GM12878 (cell line): Measurements from ENCODE around the gene ACVR1. TPM values are rescaled to one million over a fixed set of nuclear protein-coding genes. Genes with fewer than 3 reads are reported as not detected.

ENCODE experiments used
- ATAC-seq: fragments of 200-7000 bp; cut with Tn5 transposase; 3 replicates; pipeline ENCODE4 v1.9.1; 2020; ENCODE audit warnings: mild to moderate bottlenecking, moderate library complexity
- BruUV-seq: library from RNA; stranded (reverse); fragments of 400-500 nt; replicated peaks from 2 replicates; lab custom pipeline; 2021; lab: Mats Ljungman, UMichigan
- CTCF ChIA-PET: fragments of 300-600 bp; sonication (Branson Sonifier 250); formaldehyde crosslinking; extraction: SDS; loops from one replicate; lab custom pipeline; 2021; ENCODE audit warnings: inconsistent platforms; lab: Yijun Ruan, JAX
- POLR2A ChIA-PET: fragments of 350-600 bp; formaldehyde crosslinking; extraction: SDS; loops from one replicate; lab custom pipeline; 2021; ENCODE audit warnings: inconsistent platforms; lab: Charles Lee
- RAD21 ChIA-PET: fragments of 300-600 bp; sonication (Branson Sonifier 250); formaldehyde crosslinking; loops from one replicate; lab custom pipeline; 2023; ENCODE audit warnings: antibody characterized with exemption; ENCODE audit not compliant: unreplicated experiment; lab: Charles Lee
- SMC1A ChIA-PET: fragments of 300-600 bp; sonication (Branson Sonifier 250); formaldehyde crosslinking; loops from one replicate; lab custom pipeline; 2023; ENCODE audit not compliant: unreplicated experiment, uncharacterized antibody; lab: Charles Lee
- DNase-seq: peaks from one replicate; pipeline ENCODE4 v3.0.0-alpha.2; 2011; ENCODE audit warnings: low read depth, low spot score
- FAIRE-seq: peaks from 3 replicates; lab custom pipeline; 2011; peaks lifted over from hg19 to GRCh38; lab: Jason Lieb, UNC
- H2AFZ ChIP-seq: 2 replicates; pipeline ENCODE4 v1.6.0; 2011; ENCODE audit warnings: low read depth, low read length, control low read depth; ENCODE audit not compliant: control insufficient read depth
- H3K27ac ChIP-seq: 2 replicates; pipeline ENCODE4 v1.5.1; 2011; ENCODE audit warnings: control low read depth; ENCODE audit not compliant: control insufficient read depth, insufficient read depth
- H3K27me3 ChIP-seq, 2 experiments: replicated peaks in 1 of 2; 2 replicates each; pipeline versions ENCODE4 v1.6.0 to v1.6.1; 2011; ENCODE audit warnings: low read length in 1 of 2; ENCODE audit not compliant: control insufficient read depth in 2 of 2, insufficient read depth in 2 of 2
- H3K36me3 ChIP-seq, 2 experiments: 2 replicates each; pipeline ENCODE4 v1.5.1; 2011; ENCODE audit warnings: low read length in 1 of 2; ENCODE audit not compliant: control insufficient read depth in 2 of 2, insufficient read depth in 2 of 2
- H3K4me1 ChIP-seq: 2 replicates; pipeline ENCODE4 v1.6.1; 2011; ENCODE audit warnings: mild to moderate bottlenecking, low read length, moderate library complexity, mixed read lengths; ENCODE audit not compliant: control insufficient read depth, insufficient read depth
- H3K4me2 ChIP-seq: 2 replicates; pipeline ENCODE4 v1.6.0; 2011; ENCODE audit warnings: control low read depth; ENCODE audit not compliant: control insufficient read depth, insufficient read depth
- H3K4me3 ChIP-seq: fragments of 200-600 bp; sonication (generic); 2 replicates; pipeline ENCODE4 v1.5.1; 2016
- H3K79me2 ChIP-seq: 2 replicates; pipeline ENCODE4 v1.6.0; 2011; ENCODE audit warnings: low read length; ENCODE audit not compliant: control insufficient read depth, insufficient read depth
- H3K9ac ChIP-seq: 2 replicates; pipeline ENCODE4 v1.8.0; 2011; ENCODE audit warnings: low read length, control low read depth, mixed read lengths; ENCODE audit not compliant: control insufficient read depth, insufficient read depth
- H3K9me3 ChIP-seq: replicated peaks from 3 replicates; pipeline ENCODE4 v1.5.1; 2011; ENCODE audit warnings: mild to moderate bottlenecking, low read length; ENCODE audit not compliant: control insufficient read depth, insufficient read depth
- H4K20me1 ChIP-seq: 2 replicates; pipeline ENCODE4 v1.6.0; 2011; ENCODE audit not compliant: control insufficient read depth, insufficient read depth
- BHLHE40 ChIP-seq, 2 experiments: fragments of 450-650 bp in 1 of 2; IDR thresholded peaks; 2 replicates each; pipeline ENCODE4 v1.6.1; 2011 to 2017; ENCODE audit warnings: low read depth in 2 of 2, borderline replicate concordance in 1 of 2, improper control_type of control experiment in 1 of 2, low read length in 1 of 2, mild to moderate bottlenecking in 1 of 2
- BRCA1 ChIP-seq: IDR thresholded peaks from 2 replicates; pipeline ENCODE4 v1.6.1; 2011; ENCODE audit warnings: low read depth, low read length, improper control_type of control experiment
- CBFB ChIP-seq: IDR thresholded peaks from 2 replicates; pipeline ENCODE4 v1.6.1; 2016; ENCODE audit warnings: antibody characterized with exemption, low read depth
- CTCF ChIP-seq, 3 experiments: IDR thresholded peaks in 2 of 3; conservative IDR thresholded peaks in 1 of 3; 2 replicates each; pipeline ENCODE4 v1.5.1; 2011; ENCODE audit warnings: low read depth in 3 of 3, low read length in 3 of 3, mild to moderate bottlenecking in 3 of 3, control low read depth in 2 of 3, moderate library complexity in 2 of 3, inconsistent platforms in 1 of 3, mixed read lengths in 1 of 3; ENCODE audit not compliant: control insufficient read depth in 2 of 3, insufficient read depth in 1 of 3; ENCODE audit errors: extremely low read depth in 1 of 3
- IKZF2 ChIP-seq, 2 experiments: fragments of 450-650 bp; IDR thresholded peaks; 2 replicates each; pipeline ENCODE4 v1.6.1; 2017; ENCODE audit warnings: mild to moderate bottlenecking in 2 of 2, moderate library complexity in 2 of 2
- KDM1A ChIP-seq: fragments of 200-600 bp; sonication (generic); IDR thresholded peaks from 2 replicates; pipeline ENCODE4 v1.6.1; 2016; ENCODE audit warnings: borderline replicate concordance
- MEF2A ChIP-seq: IDR thresholded peaks from 2 replicates; pipeline ENCODE4 v1.6.1; 2011; ENCODE audit warnings: low read depth, mild to moderate bottlenecking, low read length, moderate library complexity; ENCODE audit not compliant: insufficient read depth
- PML ChIP-seq: IDR thresholded peaks from 2 replicates; pipeline ENCODE4 v1.6.1; 2012; ENCODE audit warnings: low read length, inconsistent platforms
- STAT1 ChIP-seq: fragments of 450-650 bp; conservative IDR thresholded peaks from 2 replicates; pipeline ENCODE4 v1.6.1; 2014; ENCODE audit warnings: antibody characterized with exemption, mild to moderate bottlenecking
- TCF7 ChIP-seq: IDR thresholded peaks from 2 replicates; pipeline ENCODE4 v1.6.1; 2014; ENCODE audit warnings: antibody characterized with exemption, borderline replicate concordance
- USF2 ChIP-seq: IDR thresholded peaks from 2 replicates; pipeline ENCODE4 v1.6.1; 2011; ENCODE audit warnings: low read depth, low read length, improper control_type of control experiment, borderline replicate concordance
- ZNF217 ChIP-seq: fragments of 450-650 bp; IDR thresholded peaks from 2 replicates; pipeline ENCODE4 v1.6.1; 2017; ENCODE audit warnings: antibody characterized with exemption, mild to moderate bottlenecking
- WGBS: methylation state at CpG from one replicate; pipeline ENCODE4 v1.1.6; 2016; ENCODE audit warnings: low lambda C conversion rate; ENCODE audit not compliant: insufficient replicate concordance, insufficient coverage; ENCODE audit errors: missing lambda C conversion rate; 5-methylcytosine and 5-hydroxymethylcytosine counted together
- in situ Hi-C: fragments of 300-500 bp; cut with MboI; formaldehyde crosslinking; loops from 9 replicates; pipeline ENCODE4 v1.14.3; 2018; ENCODE audit warnings: mixed read lengths
- intact Hi-C: fragments of 100-400 bp; cut with micrococcal nuclease; formaldehyde crosslinking; loops from one replicate; pipeline ENCODE4 v1.14.2; 2022; ENCODE audit not compliant: unreplicated experiment
- polyA plus RNA-seq, 11 experiments: library from polyadenylated mRNA; depleted of rRNA in 4 of 11; unstranded in 6 of 11; stranded (reverse) in 5 of 11; fragments of >200 nt; fragmentation: Nextera tagmentation in 4 of 11; fragmentation: Illumina TruSeq in 1 of 11; extraction: Ambion mirVana in 4 of 11; extraction: Trizol in 1 of 11; gene quantifications; 1 replicate in 1 of 11; 2 replicates in 10 of 11; pipeline versions ENCODE4 v1.2.1 to v1.2.3, GENCODE V29; 2011 to 2016; ENCODE audit warnings: inconsistent platforms in 2 of 11, missing spikeins in 2 of 11, low read depth in 1 of 11
- total RNA-seq, 4 experiments: library from RNA; depleted of rRNA in 3 of 4; stranded (reverse); fragments of >200 nt in 3 of 4; fragmentation: Illumina TruSeq in 1 of 4; extraction: Trizol in 1 of 4; gene quantifications; 2 replicates each; pipeline versions ENCODE4 v1.2.1 to v1.2.3, GENCODE V29; 2013 to 2021

ACVR1 gene
- total and polyA plus RNA-seq, 10 of the 15 experiments (the other 5 are each of a cell fraction or from before 2014, with no cell fraction given) = 0.06 to 0.24 (median 0.14) TPM; not detected in 4

- TF ChIP-seq PML = no peak
- TF ChIP-seq CTCF (IDR thresholded peaks at IDR 0.05 in 2 of 3, conservative IDR thresholded peaks at IDR 0.05 in 1 of 3; ENCODE audit: control insufficient read depth in 2 of 3, extremely low read depth in 1 of 3, insufficient read depth in 1 of 3, low read depth in 3 of 3, low read length in 3 of 3) = no peak
- TF ChIP-seq, all 136 proteins: peak for 0
Observed at GRCh38 chr2:157911246-157911645, 35.1 kb upstream of the ACVR1 start (continued).

GRCh38 chr2:157905092-157905491 is 29.0 kb upstream of the ACVR1 start:
- no peaks in the 10 kb centered on the region for H3K36me3 ChIP-seq
- no peaks in the 10 kb centered on the region for H3K9me3 ChIP-seq
- H4K20me1 ChIP-seq = no peaks in the 10 kb centered on the region
- no peak overlapping the region for H3K4me2 ChIP-seq
- H3K27me3 ChIP-seq = no peaks in the 10 kb centered on the region
- H2AFZ ChIP-seq = no peak overlapping the region
- H3K79me2 ChIP-seq = no peaks in the 10 kb centered on the region
- H3K4me3 ChIP-seq = no peak overlapping the region
- TF ChIP-seq BHLHE40 (IDR thresholded peaks at IDR 0.05; ENCODE audit: borderline replicate concordance in 1 of 2, low read depth in 2 of 2, low read length in 1 of 2) (no peak), KDM1A (no peak), BRCA1 (no peak), TCF7 (no peak), ZNF217 (no peak), IKZF2 (IDR thresholded peaks at IDR 0.05) (no peak), CBFB (no peak), MEF2A (no peak), STAT1 (no peak), USF2 (no peak)
- TF ChIP-seq, all 136 proteins: peak for 0
- POLR2A ChIA-PET = no interaction called here
- BruUV-seq = no TSS peak
- Histone ChIP-seq H3K27ac (no peak overlapping the region), H3K9ac (no peak overlapping the region), H3K4me1 (no peaks in the 10 kb centered on the region)
- FAIRE-seq (no peak), DNase-seq (no peak), ATAC-seq (no peak)
- 43% methylated on average over 4 of the region's 4 CpGs for WGBS
- in situ Hi-C loops = no loop called here
- CTCF ChIA-PET = no interaction called here
- SMC1A ChIA-PET = no interaction called here
- intact Hi-C loops = no loop called here
- RAD21 ChIA-PET = interaction anchor here (0.7 kb wide), 1 partner anchor 721 kb away, joined by 3 read pairs; no protein-coding TSS in a partner anchor
